Measurements from ENCODE around the gene KIAA1549.

GRCh38 chr7:138964624-138965436, 16.4 kb downstream of the KIAA1549 start:
- TF ChIP-seq RAD21 (CRISPR knock-in tag; conservative IDR thresholded peaks at IDR 0.05 in 1 of 2, IDR thresholded peaks at IDR 0.05 in 1 of 2) (no peak), CTCF (IDR thresholded peaks at IDR 0.05 in 2 of 3, conservative IDR thresholded peaks at IDR 0.05 in 1 of 3; ENCODE audit: insufficient read depth in 2 of 3, low read depth in 1 of 3, low read length in 3 of 3) (no peak), ZBTB26 (CRISPR knock-in tag; IDR thresholded peaks at IDR 0.05) (no peak), NCOA2 (IDR thresholded peaks at IDR 0.05; ENCODE audit: partially characterized antibody in 2 of 2) (no peak), CAMTA2 (CRISPR knock-in tag; conservative IDR thresholded peaks at IDR 0.05) (no peak), ELK1 (CRISPR knock-in tag; IDR thresholded peaks at IDR 0.05) (no peak), ZNF184 (CRISPR knock-in tag; IDR thresholded peaks at IDR 0.05) (no peak)
